Left hindlimb (tissue), 1 donor: ENCODE measurements around the gene PHKG1.
"Not testable (repeated sequence)": the region's sequence is repeated elsewhere in the genome, so short reads cannot be mapped to it uniquely, and the experiment has no call there.

Source experiments
- DNase-seq: peaks from one replicate; pipeline ENCODE4 v3.0.0-alpha.2; 2018

Gene PHKG1

DNA sequence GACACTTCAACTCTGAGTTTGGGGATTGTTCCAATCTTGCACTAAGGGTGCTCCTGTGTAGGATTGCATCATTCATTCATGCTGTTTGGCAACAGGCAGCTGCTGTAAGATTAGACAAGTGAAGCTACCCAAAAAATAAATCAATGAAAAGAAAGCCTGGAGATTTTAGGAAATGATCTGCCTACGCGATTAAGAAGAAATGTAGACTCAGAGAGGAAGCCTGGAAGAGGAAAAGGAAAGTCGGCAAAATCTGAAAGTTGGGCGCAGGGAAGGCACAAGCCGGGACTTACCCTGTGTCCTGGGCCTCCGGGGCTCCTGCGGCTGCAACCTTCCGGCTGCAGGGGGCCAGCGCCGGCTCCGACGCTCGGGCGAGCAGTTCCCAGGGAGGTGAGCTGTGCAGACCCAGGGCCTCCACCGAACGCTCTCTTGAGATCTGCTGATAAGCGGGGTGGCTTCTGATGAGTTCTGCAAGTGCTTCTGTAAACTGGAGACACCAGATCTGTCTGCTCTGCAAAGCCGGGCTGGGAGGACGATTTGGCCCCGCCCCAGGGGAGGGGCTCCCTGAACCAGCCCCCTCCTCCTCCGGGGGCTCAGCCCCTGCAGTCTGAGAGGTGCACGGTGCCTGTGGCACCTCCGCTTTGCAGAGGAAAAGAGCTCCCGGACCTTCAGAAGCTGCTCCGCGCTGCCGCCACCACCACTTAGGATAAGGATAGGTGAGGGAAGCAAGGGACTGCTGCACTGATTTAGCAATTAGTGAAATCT is 58.9 kb downstream of the PHKG1 start:
- DNase-seq = peak; percentile 81

DNA sequence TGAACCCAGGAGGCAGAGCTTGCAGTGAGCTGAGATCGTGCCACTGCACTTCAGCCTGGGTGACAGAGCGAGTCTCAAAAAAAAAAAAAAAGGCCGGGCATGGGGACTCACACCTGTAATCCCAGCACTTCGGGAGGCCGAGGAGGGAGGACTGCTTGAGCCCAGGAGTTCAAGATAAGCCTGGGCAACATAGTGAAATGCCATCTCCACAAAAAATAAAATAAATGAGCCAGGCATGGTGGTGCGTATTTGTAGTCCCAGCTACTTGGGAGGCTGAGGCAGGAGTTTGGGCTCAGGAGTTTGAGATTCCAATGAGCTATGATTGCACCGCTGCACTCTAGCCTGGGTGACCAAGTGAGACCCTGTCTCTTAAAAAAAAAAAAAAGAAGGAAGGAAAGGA is 60.2 kb downstream of the PHKG1 start:
- DNase-seq = not testable (repeated sequence)

DNA sequence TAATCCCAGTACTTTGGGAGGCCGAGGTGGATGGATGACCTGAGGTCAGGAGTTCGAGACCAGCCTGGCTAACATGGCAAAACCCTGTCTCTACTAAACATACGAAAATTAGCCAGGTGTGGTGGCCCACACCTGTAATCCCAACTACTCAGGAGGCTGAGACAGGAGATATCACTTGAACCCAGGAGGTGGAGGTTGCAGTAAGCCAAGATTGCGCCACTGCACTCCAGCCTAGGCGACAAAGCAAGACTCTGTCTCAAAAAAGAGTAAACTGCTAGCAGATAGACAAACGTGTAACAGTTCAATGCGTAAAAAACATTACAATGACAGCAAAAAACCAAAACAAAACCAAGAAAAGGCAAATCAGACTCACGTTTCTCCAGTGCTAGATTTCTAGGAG is 61.2 kb downstream of the PHKG1 start:
- DNase-seq = not testable (repeated sequence)

DNA sequence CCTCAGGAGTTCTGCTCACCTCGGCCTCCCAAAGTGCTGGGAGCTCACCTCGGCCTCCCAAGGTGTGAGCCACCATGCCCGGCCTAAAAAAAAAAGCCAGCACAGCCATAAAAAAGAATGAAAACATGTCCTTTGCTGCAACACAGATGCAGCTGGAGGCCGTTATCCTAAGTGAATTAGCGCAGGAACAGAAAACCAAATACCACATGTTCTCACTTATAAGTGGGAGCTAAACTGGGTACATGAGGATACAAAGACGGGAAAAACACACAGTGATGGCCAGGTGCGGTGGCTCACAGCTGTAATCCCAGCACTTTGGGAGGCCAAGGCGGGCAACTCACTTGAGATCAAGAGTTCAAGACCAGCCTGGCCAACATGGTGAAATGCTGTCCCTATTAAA is 62.4 kb downstream of the PHKG1 start:
- DNase-seq = no peak
